Measurements from ENCODE around the gene TTC28. TPM values are rescaled to one million over a fixed set of nuclear protein-coding genes. Genes with fewer than 3 reads are reported as not detected.
"Not testable (repeated sequence)": the region's sequence is repeated elsewhere in the genome, so short reads cannot be mapped to it uniquely, and the experiment has no call there.

TTC28 gene
- total RNA-seq, 4 donors from 2014 or later, result 10.2 to 23.8 (median 13.4) TPM

DNA sequence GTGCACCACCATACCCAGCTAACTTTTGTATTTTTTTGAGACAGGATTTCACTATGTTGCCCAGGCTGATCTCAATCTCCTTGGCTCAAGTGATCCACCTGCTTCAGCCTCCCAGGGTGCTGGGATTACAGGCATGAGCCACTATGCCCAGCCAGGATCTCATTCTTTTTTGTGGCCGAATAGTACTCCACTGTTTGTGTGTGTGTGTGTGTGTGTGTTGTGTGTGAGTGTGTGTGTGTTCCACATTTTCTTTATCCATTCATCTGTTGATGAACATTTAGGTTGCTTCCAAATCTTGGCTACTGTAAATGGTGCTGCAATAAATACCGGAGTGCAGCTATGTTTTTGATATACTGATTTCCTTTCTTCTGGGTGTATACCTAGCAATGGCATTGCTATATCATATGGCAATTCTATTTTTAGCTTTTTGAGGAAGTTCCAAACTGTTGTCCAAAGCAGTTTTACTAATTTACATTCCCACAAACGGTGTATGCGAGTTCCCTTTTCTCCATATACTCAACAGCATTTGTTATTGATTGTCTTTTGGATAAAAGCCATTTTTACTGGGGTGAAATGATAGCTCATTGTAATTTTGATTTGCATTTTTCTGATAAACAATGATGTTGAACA lies 105.4 kb downstream of the TTC28 start:
- 61 to 65% methylated on average over 4 of the region's 4 CpGs for WGBS, 2 donors
- no peak overlapping the region for H3K4me3 ChIP-seq (ENCODE audit: low read depth, poor library complexity, severe bottlenecking)
- intact Hi-C loops (cut with DNase I; ENCODE audit: low total_unique reads), result no loop called here
- TF ChIP-seq, protein P1, sequence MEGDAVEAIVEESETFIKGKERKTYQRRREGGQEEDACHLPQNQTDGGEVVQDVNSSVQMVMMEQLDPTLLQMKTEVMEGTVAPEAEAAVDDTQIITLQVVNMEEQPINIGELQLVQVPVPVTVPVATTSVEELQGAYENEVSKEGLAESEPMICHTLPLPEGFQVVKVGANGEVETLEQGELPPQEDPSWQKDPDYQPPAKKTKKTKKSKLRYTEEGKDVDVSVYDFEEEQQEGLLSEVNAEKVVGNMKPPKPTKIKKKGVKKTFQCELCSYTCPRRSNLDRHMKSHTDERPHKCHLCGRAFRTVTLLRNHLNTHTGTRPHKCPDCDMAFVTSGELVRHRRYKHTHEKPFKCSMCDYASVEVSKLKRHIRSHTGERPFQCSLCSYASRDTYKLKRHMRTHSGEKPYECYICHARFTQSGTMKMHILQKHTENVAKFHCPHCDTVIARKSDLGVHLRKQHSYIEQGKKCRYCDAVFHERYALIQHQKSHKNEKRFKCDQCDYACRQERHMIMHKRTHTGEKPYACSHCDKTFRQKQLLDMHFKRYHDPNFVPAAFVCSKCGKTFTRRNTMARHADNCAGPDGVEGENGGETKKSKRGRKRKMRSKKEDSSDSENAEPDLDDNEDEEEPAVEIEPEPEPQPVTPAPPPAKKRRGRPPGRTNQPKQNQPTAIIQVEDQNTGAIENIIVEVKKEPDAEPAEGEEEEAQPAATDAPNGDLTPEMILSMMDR (IDR thresholded peaks at IDR 0.05), result no peak
- TF ChIP-seq POLR2A (IDR thresholded peaks at IDR 0.05), result no peak
- DNase-seq (ENCODE audit: low spot score in 2 of 2), result no peak

GRCh38 chr22:28570696-28571373 lies 108.8 kb downstream of the TTC28 start:
- intact Hi-C loops (cut with DNase I; ENCODE audit: low total_unique reads), result no loop called here
- WGBS, 2 donors, result 63 to 67% methylated on average over 3 of the region's 3 CpGs
- no peak for DNase-seq (ENCODE audit: low spot score in 2 of 2)
- H3K4me3 ChIP-seq (ENCODE audit: low read depth, poor library complexity, severe bottlenecking), result no peak overlapping the region
- TF ChIP-seq POLR2A (IDR thresholded peaks at IDR 0.05), result no peak
- TF ChIP-seq, protein P1 (IDR thresholded peaks at IDR 0.05), result no peak

DNA sequence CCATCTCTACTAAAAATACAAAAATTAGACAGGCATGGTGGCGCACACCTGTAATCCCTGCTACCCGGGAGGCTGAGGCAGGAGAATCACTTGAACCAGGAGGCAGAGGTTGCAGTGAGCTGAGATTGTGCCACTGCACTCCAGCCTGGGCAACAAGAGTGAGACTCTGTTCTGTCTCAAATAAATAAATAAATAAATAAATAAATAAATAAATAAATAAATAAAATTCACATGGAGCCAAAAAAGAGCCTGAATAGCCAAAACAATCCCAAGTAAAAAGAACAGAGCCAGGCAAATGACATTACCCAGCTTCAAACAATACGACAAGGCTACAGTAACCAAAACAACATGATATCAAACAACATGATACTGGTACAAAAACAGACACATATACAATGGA lies 110.7 kb downstream of the TTC28 start:
- H3K4me3 ChIP-seq (ENCODE audit: low read depth, poor library complexity, severe bottlenecking); DNase-seq (ENCODE audit: low spot score in 2 of 2); intact Hi-C loops (cut with DNase I; ENCODE audit: low total_unique reads): not testable (repeated sequence)
- 95 to 96% methylated on average over 3 of the region's 3 CpGs for WGBS, 2 donors

- no peak for DNase-seq (ENCODE audit: low spot score in 2 of 2)
- intact Hi-C loops (cut with DNase I; ENCODE audit: low total_unique reads), result no loop called here
- no peak overlapping the region for H3K4me3 ChIP-seq (ENCODE audit: low read depth, poor library complexity, severe bottlenecking)
- TF ChIP-seq POLR2A (IDR thresholded peaks at IDR 0.05), result no peak
Measured at GRCh38 chr22:28568099-28568498, 111.5 kb downstream of the TTC28 start.

GRCh38 chr22:28566920-28567499 lies 112.6 kb downstream of the TTC28 start:
- DNase-seq (ENCODE audit: low spot score in 2 of 2); H3K4me3 ChIP-seq (ENCODE audit: low read depth, poor library complexity, severe bottlenecking); intact Hi-C loops (cut with DNase I; ENCODE audit: low total_unique reads): not testable (repeated sequence)
- WGBS, 2 donors, result 93 to 96% methylated on average over 12 of the region's 12 CpGs

- WGBS, 2 donors, result 87 to 89% methylated on average over 2 of the region's 2 CpGs
- no peak for TF ChIP-seq POLR2A (IDR thresholded peaks at IDR 0.05)
- TF ChIP-seq, protein P1 (IDR thresholded peaks at IDR 0.05), result no peak
- intact Hi-C loops (cut with DNase I; ENCODE audit: low total_unique reads), result no loop called here
- no peak for DNase-seq (ENCODE audit: low spot score in 2 of 2)
- no peak overlapping the region for H3K4me3 ChIP-seq (ENCODE audit: low read depth, poor library complexity, severe bottlenecking)
Measured at GRCh38 chr22:28563636-28564035, 116.0 kb downstream of the TTC28 start.

GRCh38 chr22:28562324-28562723 lies 117.3 kb downstream of the TTC28 start:
- DNase-seq (ENCODE audit: low spot score in 2 of 2), result no peak
- no peak overlapping the region for H3K4me3 ChIP-seq (ENCODE audit: low read depth, poor library complexity, severe bottlenecking)
- intact Hi-C loops (cut with DNase I; ENCODE audit: low total_unique reads), result no loop called here
- WGBS, 2 donors, result 57 to 60% methylated on average over 1 of the region's 1 CpG
- TF ChIP-seq, protein P1 (IDR thresholded peaks at IDR 0.05), result no peak
- no peak for TF ChIP-seq POLR2A (IDR thresholded peaks at IDR 0.05)

GRCh38 chr22:28560743-28561101 lies 118.9 kb downstream of the TTC28 start:
- DNase-seq (ENCODE audit: low spot score in 2 of 2); intact Hi-C loops (cut with DNase I; ENCODE audit: low total_unique reads); H3K4me3 ChIP-seq (ENCODE audit: low read depth, poor library complexity, severe bottlenecking): not testable (repeated sequence)
- WGBS, 2 donors, result 93 to 97% methylated on average over 5 of the region's 5 CpGs

Measured in lower leg skin (tissue), 4 donors.